Trophoblast cell (in vitro differentiated cells and primary cell): ENCODE results near the gene INAFM2.
A peak's percentile ranks its signal among the peaks of the same experiment; 100 is the strongest.

ENCODE experiments used
- DNase-seq, 2 donors: peaks; one replicate each; pipeline ENCODE4 v3.0.0-alpha.2; 2016
- H2AFZ ChIP-seq: 2 replicates; pipeline ENCODE4 v1.6.1; 2013; ENCODE audit warnings: low read length, moderate library complexity, mild to moderate bottlenecking; ENCODE audit not compliant: insufficient read depth, poor library complexity
- H2AK5ac ChIP-seq: 2 replicates; pipeline ENCODE4 v1.6.1; 2013; ENCODE audit warnings: mild to moderate bottlenecking, low read length
- H2BK120ac ChIP-seq: 2 replicates; pipeline ENCODE4 v1.6.1; 2013; ENCODE audit warnings: low read length, mild to moderate bottlenecking, moderate library complexity; ENCODE audit not compliant: insufficient read depth, poor library complexity
- H2BK12ac ChIP-seq: 2 replicates; pipeline ENCODE4 v1.6.1; 2013; ENCODE audit warnings: mild to moderate bottlenecking, low read length, moderate library complexity
- H2BK5ac ChIP-seq: 2 replicates; pipeline ENCODE4 v1.6.1; 2013; ENCODE audit warnings: low read length, low read depth, moderate library complexity, mild to moderate bottlenecking; ENCODE audit not compliant: poor library complexity
- H3K14ac ChIP-seq: 2 replicates; pipeline ENCODE4 v1.6.1; 2013; ENCODE audit warnings: mild to moderate bottlenecking, low read length
- H3K18ac ChIP-seq: 2 replicates; pipeline ENCODE4 v1.6.1; 2013; ENCODE audit warnings: mild to moderate bottlenecking, low read length
- H3K23ac ChIP-seq: 2 replicates; pipeline ENCODE4 v1.6.1; 2013; ENCODE audit warnings: low read length
- H3K27ac ChIP-seq: 2 replicates; pipeline ENCODE4 v1.5.1; 2013; ENCODE audit warnings: low read depth, mild to moderate bottlenecking, inconsistent platforms, low read length, moderate library complexity
- H3K27me3 ChIP-seq: 2 replicates; pipeline ENCODE4 v1.6.1; 2013; ENCODE audit warnings: inconsistent platforms, mild to moderate bottlenecking, low read length, moderate library complexity; ENCODE audit not compliant: insufficient read depth
- H3K36me3 ChIP-seq, 2 experiments: 1 replicate in 1 of 2; 2 replicates in 1 of 2; pipeline ENCODE4 v1.6.1; 2013; ENCODE audit warnings: low read length in 2 of 2, mild to moderate bottlenecking in 2 of 2, moderate library complexity in 1 of 2; ENCODE audit not compliant: insufficient read depth in 2 of 2, control insufficient read depth in 1 of 2
- H3K4ac ChIP-seq: 2 replicates; pipeline ENCODE4 v1.6.1; 2013; ENCODE audit warnings: low read depth, mild to moderate bottlenecking, low read length, moderate library complexity
- H3K4me1 ChIP-seq, 2 experiments: 1 replicate in 1 of 2; 2 replicates in 1 of 2; pipeline ENCODE4 v1.6.1; 2013; ENCODE audit warnings: low read length in 2 of 2, mild to moderate bottlenecking in 2 of 2, moderate library complexity in 1 of 2; ENCODE audit not compliant: insufficient read depth in 2 of 2, control insufficient read depth in 1 of 2
- H3K4me2 ChIP-seq: 2 replicates; pipeline ENCODE4 v1.6.1; 2013; ENCODE audit warnings: inconsistent platforms, mild to moderate bottlenecking, low read length, moderate library complexity
- H3K4me3 ChIP-seq: 2 replicates; pipeline ENCODE4 v1.5.1; 2013; ENCODE audit warnings: mild to moderate bottlenecking, low read depth, low read length, inconsistent platforms
- H3K79me1 ChIP-seq: one replicate; pipeline ENCODE4 v1.6.1; 2013; ENCODE audit warnings: low read length
- H3K79me2 ChIP-seq: 2 replicates; pipeline ENCODE4 v1.6.1; 2013; ENCODE audit warnings: low read length, mild to moderate bottlenecking; ENCODE audit not compliant: control insufficient read depth, insufficient read depth, poor library complexity
- H3K9ac ChIP-seq: 2 replicates; pipeline ENCODE4 v1.6.1; 2013; ENCODE audit warnings: mild to moderate bottlenecking, low read length
- H3K9me3 ChIP-seq: 2 replicates; pipeline ENCODE4 v1.6.1; 2013; ENCODE audit warnings: low read depth, mild to moderate bottlenecking, control low read depth, inconsistent platforms, low read length; ENCODE audit not compliant: insufficient read depth
- H4K12ac ChIP-seq: 2 replicates; pipeline ENCODE4 v1.6.1; 2013; ENCODE audit warnings: low read depth, mild to moderate bottlenecking, low read length, moderate library complexity
- H4K8ac ChIP-seq: 2 replicates; pipeline ENCODE4 v1.6.1; 2013; ENCODE audit warnings: low read depth, mild to moderate bottlenecking, low read length, moderate library complexity
- H4K91ac ChIP-seq: one replicate; pipeline ENCODE4 v1.6.1; 2013; ENCODE audit warnings: low read depth, mild to moderate bottlenecking, low read length, moderate library complexity
- WGBS: extraction: QIAGEN DNeasy Blood & Tissue Kit; methylation state at CpG from one replicate; pipeline ENCODE4 v1.1.7; 2013; ENCODE audit warnings: missing lambda C conversion rate; ENCODE audit not compliant: insufficient read length, insufficient coverage; ENCODE audit errors: extremely low coverage; 5-methylcytosine and 5-hydroxymethylcytosine counted together

INAFM2 gene

GRCh38 chr15:40352281-40352901 is 28.9 kb downstream of the INAFM2 start:
- H2BK12ac ChIP-seq, result no peak overlapping the region
- DNase-seq, result no peak
- H2AK5ac ChIP-seq, result no peak overlapping the region
- H3K4me3 ChIP-seq, result no peak overlapping the region
- H3K18ac ChIP-seq, result no peak overlapping the region
- no peak overlapping the region for H3K23ac ChIP-seq
- H2AFZ ChIP-seq, result no peak overlapping the region
- H3K27ac ChIP-seq, result no peak overlapping the region
- H3K9ac ChIP-seq, result no peak overlapping the region
- H2BK120ac ChIP-seq, result no peak overlapping the region
- WGBS, result no CpG with 5 or more reads among the region's 7 CpGs
- no peaks in the 10 kb centered on the region for H3K27me3 ChIP-seq
- no peak overlapping the region for H3K14ac ChIP-seq
- no peak overlapping the region for H4K91ac ChIP-seq
- H3K79me1 ChIP-seq, result no peaks in the 10 kb centered on the region
- H3K79me2 ChIP-seq, result no peaks in the 10 kb centered on the region
- H3K9me3 ChIP-seq, result peaks cover under 1% of the 10 kb centered on the region
- no peak overlapping the region for H4K12ac ChIP-seq
- no peaks in the 10 kb centered on the region for H3K36me3 ChIP-seq
- H4K8ac ChIP-seq, result no peak overlapping the region
- no peak overlapping the region for H2BK5ac ChIP-seq
- no peaks in the 10 kb centered on the region for H3K4me1 ChIP-seq
- no peak overlapping the region for H3K4ac ChIP-seq
- H3K4me2 ChIP-seq, result no peak overlapping the region

GRCh38 chr15:40353697-40354096 is 30.2 kb downstream of the INAFM2 start:
- H2BK12ac ChIP-seq, result no peak overlapping the region
- no peak for DNase-seq
- no peak overlapping the region for H3K23ac ChIP-seq
- H4K91ac ChIP-seq, result no peak overlapping the region
- no peak overlapping the region for H3K14ac ChIP-seq
- WGBS, result no CpG with 5 or more reads among the region's 5 CpGs
- no peak overlapping the region for H4K8ac ChIP-seq
- H2AFZ ChIP-seq, result no peak overlapping the region
- H2BK120ac ChIP-seq, result no peak overlapping the region
- no peak overlapping the region for H4K12ac ChIP-seq
- no peak overlapping the region for H3K18ac ChIP-seq
- H3K9me3 ChIP-seq, result no peaks in the 10 kb centered on the region
- peaks cover 2 to 6% of the 10 kb centered on the region in 2 experiments for H3K4me1 ChIP-seq
- H2AK5ac ChIP-seq, result no peak overlapping the region
- H3K27ac ChIP-seq, result no peak overlapping the region
- no peaks in the 10 kb centered on the region for H3K79me1 ChIP-seq
- H2BK5ac ChIP-seq, result no peak overlapping the region
- H3K4ac ChIP-seq, result no peak overlapping the region
- no peak overlapping the region for H3K9ac ChIP-seq
- no peak overlapping the region for H3K4me3 ChIP-seq
- H3K79me2 ChIP-seq, result no peaks in the 10 kb centered on the region
- no peaks in the 10 kb centered on the region for H3K27me3 ChIP-seq
- no peaks in the 10 kb centered on the region for H3K36me3 ChIP-seq
- H3K4me2 ChIP-seq, result no peak overlapping the region

DNA sequence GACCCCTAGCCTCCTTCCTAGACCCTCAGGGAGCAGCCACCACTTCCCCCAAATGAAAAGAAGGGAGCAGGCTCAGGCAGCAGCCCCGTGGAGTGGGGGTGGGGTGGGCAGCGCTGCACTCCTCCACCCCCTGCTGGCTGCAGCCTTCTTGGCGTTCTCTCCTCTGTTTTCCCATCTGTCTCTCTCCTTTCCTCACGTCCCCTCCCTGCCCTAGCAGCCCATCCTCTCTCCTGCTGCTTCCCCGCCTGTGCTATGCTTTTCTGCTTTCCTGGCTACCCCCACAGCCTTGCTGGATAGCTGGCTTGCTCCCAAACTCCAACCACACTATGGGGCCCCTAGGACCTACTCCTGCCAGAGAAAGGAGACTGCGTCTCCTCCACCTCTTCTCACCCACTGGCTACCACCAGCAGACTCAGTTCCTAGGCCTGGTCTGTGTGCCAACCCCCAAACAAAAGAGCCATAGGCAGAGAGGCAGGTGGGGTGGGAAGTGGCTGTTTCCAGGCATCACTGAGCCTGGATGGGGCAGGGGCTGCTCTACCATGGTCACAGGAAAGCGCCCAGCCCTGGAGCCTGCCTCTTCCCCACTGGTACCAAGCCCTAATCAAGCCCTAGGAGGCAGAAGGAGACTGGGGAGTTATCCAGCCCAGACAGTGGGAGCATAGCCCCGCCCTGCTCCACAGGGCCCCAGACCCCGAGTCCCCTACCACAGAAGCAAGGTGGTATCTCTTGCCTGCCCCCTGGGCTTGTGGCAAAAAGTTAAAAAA is 31.1 kb downstream of the INAFM2 start:
- Histone ChIP-seq H3K9ac (no peak overlapping the region), H4K91ac (no peak overlapping the region), H3K4ac (no peak overlapping the region), H3K23ac (no peak overlapping the region), H2AK5ac (no peak overlapping the region), H2BK12ac (no peak overlapping the region), H4K8ac (no peak overlapping the region), H3K4me2 (no peak overlapping the region), H3K14ac (no peak overlapping the region), H3K79me1 (no peaks in the 10 kb centered on the region), H2BK5ac (no peak overlapping the region), H4K12ac (no peak overlapping the region), H3K4me1 (peaks cover 3 to 7% of the 10 kb centered on the region in 2 experiments), H3K9me3 (no peaks in the 10 kb centered on the region), H2BK120ac (no peak overlapping the region), H3K27me3 (no peaks in the 10 kb centered on the region), H3K79me2 (no peaks in the 10 kb centered on the region), H3K27ac (no peak overlapping the region), H3K18ac (no peak overlapping the region), H2AFZ (no peak overlapping the region), H3K4me3 (no peak overlapping the region), H3K36me3 (no peaks in the 10 kb centered on the region)
- no peak for DNase-seq
- WGBS, result no CpG with 5 or more reads among the region's 9 CpGs

GRCh38 chr15:40355976-40356585 is 32.6 kb downstream of the INAFM2 start:
- no peak overlapping the region for H2BK120ac ChIP-seq
- H3K23ac ChIP-seq, result peak overlapping the region; percentile 24
- no CpG with 5 or more reads among the region's 5 CpGs for WGBS
- H4K91ac ChIP-seq, result no peak overlapping the region
- H3K18ac ChIP-seq, result no peak overlapping the region
- no peaks in the 10 kb centered on the region for H3K9me3 ChIP-seq
- no peak overlapping the region for H3K14ac ChIP-seq
- no peak overlapping the region for H2AK5ac ChIP-seq
- no peaks in the 10 kb centered on the region for H3K36me3 ChIP-seq
- H2BK5ac ChIP-seq, result no peak overlapping the region
- H4K8ac ChIP-seq, result no peak overlapping the region
- H3K79me2 ChIP-seq, result no peaks in the 10 kb centered on the region
- H3K9ac ChIP-seq, result no peak overlapping the region
- H2BK12ac ChIP-seq, result no peak overlapping the region
- no peak overlapping the region for H2AFZ ChIP-seq
- DNase-seq, result no peak
- H3K79me1 ChIP-seq, result no peaks in the 10 kb centered on the region
- no peak overlapping the region for H3K4ac ChIP-seq
- H3K27ac ChIP-seq, result no peak overlapping the region
- peaks cover 3 to 7% of the 10 kb centered on the region in 2 experiments for H3K4me1 ChIP-seq
- H3K27me3 ChIP-seq, result no peaks in the 10 kb centered on the region
- H3K4me3 ChIP-seq, result no peak overlapping the region
- no peak overlapping the region for H4K12ac ChIP-seq
- H3K4me2 ChIP-seq, result no peak overlapping the region
